SK-N-SH (cell line): ENCODE measurements around the gene CXCR5. TPM values are rescaled to one million over a fixed set of nuclear protein-coding genes. Genes with fewer than 3 reads are reported as not detected.

Experiments used
- CTCF ChIA-PET: fragments of 300-600, 350-600 bp; formaldehyde crosslinking; extraction: SDS; loops from one replicate; lab custom pipeline; 2021; lab: Yijun Ruan, JAX
- POLR2A ChIA-PET: fragments of 350-600 bp; sonication (Branson Sonifier 250); formaldehyde crosslinking; extraction: SDS; loops from one replicate; lab custom pipeline; 2020; ENCODE audit warnings: antibody characterized with exemption, inconsistent platforms; lab: Yijun Ruan, JAX
- DNase-seq: peaks from one replicate; pipeline ENCODE4 v3.0.0; 2012
- H2AFZ ChIP-seq: fragments of 200-600 bp; sonication (generic); 2 replicates; pipeline ENCODE4 v1.8.1; 2016; ENCODE audit warnings: antibody characterized with exemption, mild to moderate bottlenecking, low read depth
- H3F3A ChIP-seq: fragments of 200-600 bp; sonication (generic); replicated peaks from 2 replicates; pipeline ENCODE3; 2016; ENCODE audit warnings: antibody characterized with exemption, mild to moderate bottlenecking; ENCODE audit not compliant: insufficient read depth
- H3K27ac ChIP-seq, 2 experiments: fragments of 200-500 bp in 1 of 2; fragments of 200-600 bp in 1 of 2; sonication (Bioruptor generic) in 1 of 2; sonication (generic), shearing (Covaris generic) in 1 of 2; 2 replicates each; pipeline versions ENCODE4 v1.5.1 to v1.6.1; 2014 to 2016; ENCODE audit warnings: low read depth in 2 of 2, inconsistent platforms in 1 of 2, low read length in 1 of 2, mild to moderate bottlenecking in 1 of 2, mixed read lengths in 1 of 2
- H3K27me3 ChIP-seq: fragments of 200-600 bp; sonication (generic), shearing (Covaris generic); 2 replicates; pipeline ENCODE4 v1.6.1; 2016; ENCODE audit warnings: mixed run types; ENCODE audit not compliant: insufficient read depth
- H3K36me3 ChIP-seq, 2 experiments: fragments of 200-500 bp in 1 of 2; fragments of 200-600 bp in 1 of 2; sonication (Bioruptor generic) in 1 of 2; sonication (generic) in 1 of 2; replicated peaks in 1 of 2; 2 replicates each; pipeline versions ENCODE3 to v1.5.1; 2014 to 2016; ENCODE audit warnings: low read length in 1 of 2, mild to moderate bottlenecking in 1 of 2; ENCODE audit not compliant: insufficient read depth in 2 of 2, control insufficient read depth in 1 of 2
- H3K4me1 ChIP-seq, 2 experiments: fragments of 200-500 bp in 1 of 2; fragments of 200-600 bp in 1 of 2; sonication (Bioruptor generic) in 1 of 2; sonication (generic), shearing (Covaris generic) in 1 of 2; 2 replicates each; pipeline versions ENCODE4 v1.5.1 to v1.6.1; 2014 to 2016; ENCODE audit warnings: low read depth in 1 of 2, low read length in 1 of 2, mixed run types in 1 of 2; ENCODE audit not compliant: insufficient read depth in 2 of 2, control insufficient read depth in 1 of 2
- H3K4me2 ChIP-seq: fragments of 200-600 bp; sonication (generic), shearing (Covaris generic); 2 replicates; pipeline ENCODE4 v1.6.1; 2017; ENCODE audit warnings: mixed run types
- H3K4me3 ChIP-seq, 2 experiments: fragments of 200-500 bp in 1 of 2; fragments of 200-600 bp in 1 of 2; sonication (Bioruptor generic) in 1 of 2; sonication (generic), shearing (Covaris generic) in 1 of 2; 2 replicates each; pipeline versions ENCODE4 v1.5.1 to v1.8.1; 2014 to 2016; ENCODE audit warnings: low read depth in 2 of 2, inconsistent platforms in 1 of 2, low read length in 1 of 2, mild to moderate bottlenecking in 1 of 2, mixed read lengths in 1 of 2, moderate library complexity in 1 of 2
- H3K79me2 ChIP-seq: fragments of 200-600 bp; sonication (generic); 2 replicates; pipeline ENCODE4 v1.8.1; 2017; ENCODE audit warnings: mild to moderate bottlenecking; ENCODE audit not compliant: insufficient read depth
- H3K9ac ChIP-seq: fragments of 200-600 bp; sonication (generic); 2 replicates; pipeline ENCODE4 v1.6.1; 2017; ENCODE audit warnings: mixed run types
- H3K9me2 ChIP-seq: fragments of 200-600 bp; sonication (generic); 2 replicates; pipeline ENCODE4 v1.6.1; 2017; ENCODE audit warnings: mixed run types
- H3K9me3 ChIP-seq: fragments of 200-600 bp; sonication (generic); 2 replicates; pipeline ENCODE4 v1.6.1; 2017; ENCODE audit warnings: mixed run types, mild to moderate bottlenecking, moderate library complexity
- H4K20me1 ChIP-seq: fragments of 200-600 bp; sonication (generic); 2 replicates; pipeline ENCODE4 v1.6.1; 2017; ENCODE audit warnings: mild to moderate bottlenecking, mixed run types; ENCODE audit not compliant: insufficient read depth
- CHD2 ChIP-seq: fragments of 150-350 bp; IDR thresholded peaks from 2 replicates; pipeline ENCODE4 v1.6.1; 2018; ENCODE audit warnings: low read length; ENCODE audit not compliant: partially characterized antibody
- CTCF ChIP-seq: fragments of 200-600 bp; sonication (generic); IDR thresholded peaks from 2 replicates; pipeline ENCODE4 v1.6.1; 2017; ENCODE audit warnings: antibody characterized with exemption, mild to moderate bottlenecking, moderate library complexity
- EZH2phosphoT487 ChIP-seq: fragments of 200-600 bp; sonication (generic); IDR thresholded peaks from 2 replicates; pipeline ENCODE4 v1.6.1; 2017; ENCODE audit warnings: low read depth, mixed run types, mild to moderate bottlenecking, antibody characterized with exemption, moderate library complexity, borderline replicate concordance
- FOSL2 ChIP-seq: IDR thresholded peaks from 2 replicates; pipeline ENCODE4 v1.4.0; 2012; ENCODE audit warnings: low read depth, mild to moderate bottlenecking, moderate library complexity, borderline replicate concordance
- JUND ChIP-seq: IDR thresholded peaks from 2 replicates; pipeline ENCODE4 v1.4.0; 2012
- NFIC ChIP-seq: IDR thresholded peaks from 2 replicates; pipeline ENCODE4 v1.4.0; 2012; ENCODE audit warnings: borderline replicate concordance
- RAD21 ChIP-seq: IDR thresholded peaks from 2 replicates; pipeline ENCODE4 v1.6.1; 2012; ENCODE audit warnings: mild to moderate bottlenecking, low read length
- REST ChIP-seq: IDR thresholded peaks from 2 replicates; pipeline ENCODE4 v1.6.1; 2012; ENCODE audit warnings: mild to moderate bottlenecking, low read depth, low read length, moderate library complexity
- RFX5 ChIP-seq: IDR thresholded peaks from 2 replicates; pipeline ENCODE4 v1.6.1; 2012; ENCODE audit warnings: mild to moderate bottlenecking, improper control_type of control experiment, low read length
- RXRA ChIP-seq: IDR thresholded peaks from 2 replicates; pipeline ENCODE4 v1.4.0; 2012; ENCODE audit warnings: low read depth, mild to moderate bottlenecking, borderline replicate concordance
- SIN3A ChIP-seq: IDR thresholded peaks from 2 replicates; pipeline ENCODE4 v1.6.1; 2012; ENCODE audit warnings: low read depth, mild to moderate bottlenecking, low read length, moderate library complexity, borderline replicate concordance
- TEAD4 ChIP-seq: IDR thresholded peaks from 2 replicates; pipeline ENCODE4 v1.4.0; 2012; ENCODE audit warnings: mild to moderate bottlenecking, borderline replicate concordance; ENCODE audit not compliant: insufficient read depth
- WGBS: methylation state at CpG from one replicate; pipeline ENCODE4 v1.1.6; 2017; ENCODE audit warnings: low lambda C conversion rate; 5-methylcytosine and 5-hydroxymethylcytosine counted together
- polyA plus RNA-seq, 3 experiments: library from polyadenylated mRNA; depleted of rRNA; stranded (reverse); fragments of >200 nt; gene quantifications; 2 replicates each; pipeline ENCODE4 v1.2.3, GENCODE V29; 2012

Gene CXCR5
- polyA plus RNA-seq, 1 of the 3 experiments (the other 2 are of a cell fraction): 0.02 TPM

GRCh38 chr11:118900535-118901384, 17.1 kb downstream of the CXCR5 start:
- no peak overlapping the region for H3K27ac ChIP-seq
- POLR2A ChIA-PET: no interaction called here
- H3K9me3 ChIP-seq: no peaks in the 10 kb centered on the region
- no peak overlapping the region for H3K4me2 ChIP-seq
- no peak for DNase-seq
- H3F3A ChIP-seq: peaks cover 7% of the 10 kb centered on the region
- CTCF ChIA-PET: no interaction called here
- no peak overlapping the region for H2AFZ ChIP-seq
- no peaks in the 10 kb centered on the region for H3K9me2 ChIP-seq
- H3K79me2 ChIP-seq: peaks cover 48% of the 10 kb centered on the region
- WGBS: 92% methylated on average over 18 of the region's 29 CpGs
- H3K36me3 ChIP-seq: peaks cover 21 to 46% of the 10 kb centered on the region in 2 experiments
- no peaks in the 10 kb centered on the region for H3K27me3 ChIP-seq
- no peaks in the 10 kb centered on the region; a peak in 1 of 4 replicates for H3K4me1 ChIP-seq
- no peak overlapping the region for H3K9ac ChIP-seq
- no peak overlapping the region for H3K4me3 ChIP-seq
- peaks cover 42% of the 10 kb centered on the region for H4K20me1 ChIP-seq
- no peak for TF ChIP-seq CHD2
- TF ChIP-seq RXRA: no peak
- TF ChIP-seq NFIC: no peak
- TF ChIP-seq JUND: no peak
- TF ChIP-seq REST: no peak
- no peak for TF ChIP-seq TEAD4
- TF ChIP-seq RAD21: no peak

- Histone ChIP-seq H3K79me2 (peaks cover 57% of the 10 kb centered on the region), H3K36me3 (peaks cover 31 to 49% of the 10 kb centered on the region in 2 experiments)
- 98% methylated on average over 23 of the region's 31 CpGs for WGBS
These were observed 18.0 kb downstream of the CXCR5 start for GRCh38 chr11:118901494-118902335.

More at GRCh38 chr11:118901494-118902335, 18.0 kb downstream of the CXCR5 start:
- H3K9ac ChIP-seq: no peak overlapping the region
- no peak overlapping the region for H2AFZ ChIP-seq
- H3K4me1 ChIP-seq: no peaks in the 10 kb centered on the region; a peak in 1 of 4 replicates
- H3K9me3 ChIP-seq: no peaks in the 10 kb centered on the region
- H3K4me2 ChIP-seq: no peak overlapping the region
- no peak for DNase-seq
- ChIA-PET CTCF (interaction anchor here (9.7 kb wide), 1 partner anchor 55 kb away, joined by 112 read pairs; the partner anchor contains the start of gene UPK2), POLR2A (no interaction called here)
- H3K27ac ChIP-seq: no peak overlapping the region
- H3K27me3 ChIP-seq: no peaks in the 10 kb centered on the region
- no peaks in the 10 kb centered on the region for H3K9me2 ChIP-seq
- H4K20me1 ChIP-seq: peaks cover 50% of the 10 kb centered on the region
- H3F3A ChIP-seq: peaks cover 9% of the 10 kb centered on the region
- TF ChIP-seq RFX5 (no peak), SIN3A (no peak), RAD21 (no peak), FOSL2 (no peak), CTCF (peak; percentile 22), RXRA (no peak), EZH2phosphoT487 (no peak)
- H3K4me3 ChIP-seq: no peak overlapping the region
